HEK293 (cell line): ENCODE data around the gene ATE1.

ENCODE experiments used
- CTCF ChIA-PET: fragments of 350-600 bp; formaldehyde crosslinking; extraction: SDS; loops from one replicate; lab custom pipeline; 2021; ENCODE audit warnings: antibody characterized with exemption; lab: Yijun Ruan, JAX
- POLR2A ChIA-PET: fragments of 300-600 bp; formaldehyde crosslinking; extraction: SDS; loops from one replicate; lab custom pipeline; 2020; ENCODE audit warnings: antibody characterized with exemption, inconsistent platforms; lab: Yijun Ruan, JAX
- H3K27ac ChIP-seq: fragments of 200-500 bp; sonication (Bioruptor generic); 2 replicates; pipeline ENCODE4 v1.5.1; 2014; ENCODE audit warnings: low read depth, low read length, control low read depth, inconsistent platforms; ENCODE audit errors: extremely low read depth
- H3K36me3 ChIP-seq, 2 experiments: fragments of 200-500 bp in 1 of 2; sonication (Bioruptor generic) in 1 of 2; 1 replicate in 1 of 2; 2 replicates in 1 of 2; pipeline ENCODE4 v1.5.1; 2014 to 2017; ENCODE audit warnings: inconsistent platforms in 2 of 2, low read length in 2 of 2; ENCODE audit not compliant: control insufficient read depth in 2 of 2, insufficient read depth in 1 of 2
- H3K4me1 ChIP-seq: fragments of 200-500 bp; sonication (Bioruptor generic); 2 replicates; pipeline ENCODE4 v1.5.1; 2014; ENCODE audit warnings: mild to moderate bottlenecking, low read length, inconsistent platforms; ENCODE audit not compliant: control insufficient read depth, insufficient read depth
- H3K4me3 ChIP-seq: 2 replicates; pipeline ENCODE4 v1.5.1; 2011; ENCODE audit warnings: low read depth, mild to moderate bottlenecking, control low read depth, low read length, moderate library complexity
- H3K9me3 ChIP-seq: fragments of 200-500 bp; sonication (Bioruptor generic); 2 replicates; pipeline ENCODE4 v1.5.1; 2014; ENCODE audit warnings: low read depth, low read length, inconsistent platforms; ENCODE audit not compliant: control insufficient read depth, insufficient read depth
- KLF16 ChIP-seq: fragments of 450-650 bp; formaldehyde crosslinking; IDR thresholded peaks from 2 replicates; pipeline ENCODE4 v1.5.1; 2017; ENCODE audit warnings: missing biosample characterization, missing genetic modification characterization
- OSR2 ChIP-seq: fragments of 450-650 bp; formaldehyde crosslinking; IDR thresholded peaks from 2 replicates; pipeline ENCODE4 v1.5.1; 2016; ENCODE audit warnings: missing biosample characterization, missing genetic modification characterization
- ZBTB6 ChIP-seq: fragments of 450-650 bp; formaldehyde crosslinking; IDR thresholded peaks from 2 replicates; pipeline ENCODE4 v1.5.1; 2017; ENCODE audit warnings: missing biosample characterization, missing genetic modification characterization
- ZIC2 ChIP-seq: fragments of 450-650 bp; formaldehyde crosslinking; IDR thresholded peaks from 2 replicates; pipeline ENCODE4 v1.5.1; 2016; ENCODE audit warnings: missing biosample characterization, missing genetic modification characterization
- ZNF121 ChIP-seq: fragments of 450-650 bp; formaldehyde crosslinking; IDR thresholded peaks from 2 replicates; pipeline ENCODE4 v1.5.1; 2016; ENCODE audit warnings: missing biosample characterization, missing genetic modification characterization
- ZNF19 ChIP-seq: fragments of 450-650 bp; formaldehyde crosslinking; IDR thresholded peaks from 2 replicates; pipeline ENCODE4; 2016; ENCODE audit warnings: missing biosample characterization, missing genetic modification characterization, low read depth
- ZNF514 ChIP-seq: fragments of 450-650 bp; formaldehyde crosslinking; IDR thresholded peaks from 2 replicates; pipeline ENCODE4 v1.5.1; 2016; ENCODE audit warnings: missing biosample characterization, missing genetic modification characterization
- ZNF530 ChIP-seq: fragments of 450-650 bp; formaldehyde crosslinking; IDR thresholded peaks from 2 replicates; pipeline ENCODE4 v1.5.1; 2016; ENCODE audit warnings: low read depth, missing biosample characterization, missing genetic modification characterization
- ZNF596 ChIP-seq: fragments of 450-650 bp; IDR thresholded peaks from 2 replicates; pipeline ENCODE4 v1.5.0; 2018; ENCODE audit warnings: missing biosample characterization, mild to moderate bottlenecking, missing genetic modification characterization, moderate library complexity
- ZNF626 ChIP-seq: fragments of 450-650 bp; sonication (Bioruptor Pico); formaldehyde crosslinking; IDR thresholded peaks from 2 replicates; pipeline ENCODE4 v1.5.1; 2018; ENCODE audit warnings: missing biosample characterization, missing genetic modification characterization, inconsistent platforms
- ZNF76 ChIP-seq: fragments of 450-650 bp; formaldehyde crosslinking; IDR thresholded peaks from 2 replicates; pipeline ENCODE4; 2016; ENCODE audit warnings: low read depth, missing biosample characterization, missing genetic modification characterization, borderline replicate concordance
- ZNF843 ChIP-seq: fragments of 450-650 bp; formaldehyde crosslinking; IDR thresholded peaks from 2 replicates; pipeline ENCODE4 v1.5.1; 2016; ENCODE audit warnings: missing biosample characterization, missing genetic modification characterization
- ZSCAN18 ChIP-seq: fragments of 450-650 bp; formaldehyde crosslinking; IDR thresholded peaks from 2 replicates; pipeline ENCODE4 v1.5.1; 2016; ENCODE audit warnings: missing biosample characterization, missing genetic modification characterization
- ZSCAN4 ChIP-seq: fragments of 450-650 bp; formaldehyde crosslinking; IDR thresholded peaks from 2 replicates; pipeline ENCODE4 v1.5.1; 2017; ENCODE audit warnings: missing biosample characterization, missing genetic modification characterization
- ZSCAN5A ChIP-seq: fragments of 450-650 bp; formaldehyde crosslinking; IDR thresholded peaks from 2 replicates; pipeline ENCODE4 v1.5.1; 2016; ENCODE audit warnings: missing biosample characterization, missing genetic modification characterization

ATE1 gene

GRCh38 chr10:121899727-121900126, 28.1 kb downstream of the ATE1 start:
- Histone ChIP-seq H3K36me3 (peaks cover 8 to 26% of the 10 kb centered on the region in 2 experiments), H3K9me3 (no peaks in the 10 kb centered on the region), H3K27ac (no peak overlapping the region), H3K4me1 (peaks cover 9% of the 10 kb centered on the region; the same call in 1 of the 2 replicates), H3K4me3 (no peak overlapping the region)
- ChIA-PET POLR2A (no interaction called here), CTCF (interaction anchor here (0.7 to 2.9 kb wide), 14 partner anchors 9 to 954 kb away, joined by 3 to 20 read pairs (median 5); no protein-coding TSS in a partner anchor)
- TF ChIP-seq ZNF530 (no peak), ZNF843 (tag by site-specific recombination) (peak; percentile 23; the same call in 1 of the 2 replicates), ZBTB6 (tag by site-specific recombination) (no peak), OSR2 (tag by site-specific recombination) (peak; percentile 48; the same call in 1 of the 2 replicates), ZSCAN4 (tag by site-specific recombination) (no peak), ZNF19 (tag by site-specific recombination) (no peak)

GRCh38 chr10:121891103-121891502, 36.7 kb downstream of the ATE1 start:
- POLR2A ChIA-PET, result no interaction called here
- H3K9me3 ChIP-seq, result no peaks in the 10 kb centered on the region
- H3K36me3 ChIP-seq, result peaks cover 4 to 15% of the 10 kb centered on the region in 2 experiments; a peak in 2 of 3 replicates
- H3K27ac ChIP-seq, result no peak overlapping the region
- CTCF ChIA-PET, result interaction anchor here (2.7 kb wide), 1 partner anchor 10 kb away, joined by 13 read pairs; no protein-coding TSS in a partner anchor
- no peaks in the 10 kb centered on the region for H3K4me1 ChIP-seq
- no peak overlapping the region for H3K4me3 ChIP-seq
- TF ChIP-seq ZNF626 (tag by site-specific recombination) (no peak), ZSCAN5A (tag by site-specific recombination) (no peak), ZSCAN4 (tag by site-specific recombination) (no peak), ZNF514 (tag by site-specific recombination) (no peak), ZNF121 (tag by site-specific recombination) (no peak), ZSCAN18 (tag by site-specific recombination) (no peak), KLF16 (tag by site-specific recombination) (no peak), ZNF76 (tag by site-specific recombination) (no peak), ZNF596 (tag by site-specific recombination) (no peak), ZIC2 (tag by site-specific recombination) (no peak)
